Right lobe of liver (tissue), 6 donors: ENCODE measurements around the gene ASTN1. TPM values are rescaled to one million over a fixed set of nuclear protein-coding genes. Genes with fewer than 3 reads are reported as not detected.
A peak's percentile ranks its signal among the peaks of the same experiment; 100 is the strongest.

Source experiments
- ATAC-seq, 4 donors: fragments of 200-7000 bp; cut with Tn5 transposase; one replicate each; pipeline ENCODE4 v1.9.1; 2020; ENCODE audit warnings: mild to moderate bottlenecking in 4 of 4, moderate library complexity in 4 of 4
- DNase-seq, 3 donors: peaks; one replicate each; pipeline ENCODE4 v3.0.0-alpha.2; 2020
- H3K27ac ChIP-seq, 3 donors: fragments of 200-600 bp; one replicate each; pipeline ENCODE4 v1.8.0; 2022
- H3K27me3 ChIP-seq, 2 donors: fragments of 200-600 bp; one replicate each; pipeline ENCODE4 v1.8.0; 2022
- H3K36me3 ChIP-seq, 4 donors: fragments of 200-600 bp; sonication (generic) in 1 of 4; one replicate each; pipeline versions ENCODE4 v1.5.1 to v1.8.0; 2017 to 2022; ENCODE audit warnings: control low read depth in 1 of 4
- H3K4me1 ChIP-seq, 4 donors: fragments of 200-600 bp; sonication (generic) in 1 of 4; one replicate each; pipeline versions ENCODE4 v1.5.1 to v1.8.0; 2017 to 2022; ENCODE audit warnings: control low read depth in 1 of 4
- H3K4me3 ChIP-seq, 3 donors: fragments of 200-600 bp; one replicate each; pipeline ENCODE4 v1.8.0; 2022
- H3K9me3 ChIP-seq, 4 donors: fragments of 200-600 bp; sonication (generic) in 1 of 4; one replicate each; pipeline versions ENCODE4 v1.5.1 to v1.8.0; 2017 to 2022; ENCODE audit warnings: control low read depth in 1 of 4
- POLR2A ChIP-seq: fragments of 450-650 bp; IDR thresholded peaks from one replicate; pipeline ENCODE4 v1.6.1; 2017; ENCODE audit warnings: antibody characterized with exemption, mild to moderate bottlenecking
- WGBS: methylation state at CpG from one replicate; pipeline ENCODE4 v1.1.6; 2018; ENCODE audit warnings: low coverage, low lambda C conversion rate; ENCODE audit not compliant: insufficient coverage; ENCODE audit errors: missing lambda C conversion rate; 5-methylcytosine and 5-hydroxymethylcytosine counted together
- intact Hi-C, 2 donors: fragments of 100-400 bp; cut with DNase I; formaldehyde crosslinking; loops; one replicate each; pipeline versions ENCODE4 v1.11.2 to v1.14.1; 2022
- total RNA-seq, 6 experiments: library from RNA; depleted of rRNA in 2 of 6; stranded (reverse); fragments of >200 nt in 2 of 6; fragmentation: NEBNext Ultra II Directional in 3 of 6; extraction: Animal tissue kit (Norgen Biotek cat#: 25700) in 3 of 6; gene quantifications; one replicate each; pipeline versions ENCODE4 v1.1.0 to v1.2.4, GENCODE V29; 2016 to 2023
- TF ChIP-seq, protein P1 (sequence below), 4 donors: fragments of 200-600 bp in 3 of 4; fragments of 450-650 bp in 1 of 4; IDR thresholded peaks; one replicate each; pipeline versions ENCODE4 v1.5.1 to v1.8.0; 2016 to 2022; ENCODE audit warnings: antibody characterized with exemption in 4 of 4, mild to moderate bottlenecking in 2 of 4
- donor health status: DM: no; HTN: yes; CAD: no.
- donor health status: DM: no; HTN: no; CAD: no.
- donor health status: DM: no; HTN: no; CAD: no.
- donor health status: DM: no; HTN: yes; CAD: no.
- donor health status: DM: no; HTN: yes; CAD: no.

ASTN1 gene
- total RNA-seq, 6 experiments from 2014 or later = 0.06 to 0.78 (median 0.18) TPM

DNA sequence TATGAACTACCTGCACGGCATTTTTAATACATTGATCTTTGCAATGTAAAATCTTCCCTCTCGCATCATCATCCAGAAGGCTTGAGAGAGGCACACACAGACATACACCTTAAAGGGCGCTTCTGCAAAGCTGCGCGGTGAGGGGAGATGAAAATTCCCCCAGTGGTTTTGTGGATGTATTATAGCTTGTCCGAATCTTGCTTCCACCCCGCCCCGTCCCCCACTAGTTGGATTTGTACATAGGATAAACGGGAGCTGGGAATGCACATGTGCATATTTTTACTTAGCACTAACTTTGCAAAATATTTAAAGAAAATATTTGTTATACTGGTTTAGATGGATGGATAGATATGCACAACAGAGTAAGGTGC lies 542 bp upstream of the ASTN1 start:
- no peak for ATAC-seq
- Histone ChIP-seq H3K36me3 (no peaks in the 10 kb centered on the region), H3K27ac (no peak overlapping the region), H3K4me1 (no peaks in the 10 kb centered on the region), H3K4me3 (no peak overlapping the region), H3K9me3 (no peaks in the 10 kb centered on the region), H3K27me3 (peaks cover 0 to 21% of the 10 kb centered on the region in 2 donors)
- TF ChIP-seq, protein P1, sequence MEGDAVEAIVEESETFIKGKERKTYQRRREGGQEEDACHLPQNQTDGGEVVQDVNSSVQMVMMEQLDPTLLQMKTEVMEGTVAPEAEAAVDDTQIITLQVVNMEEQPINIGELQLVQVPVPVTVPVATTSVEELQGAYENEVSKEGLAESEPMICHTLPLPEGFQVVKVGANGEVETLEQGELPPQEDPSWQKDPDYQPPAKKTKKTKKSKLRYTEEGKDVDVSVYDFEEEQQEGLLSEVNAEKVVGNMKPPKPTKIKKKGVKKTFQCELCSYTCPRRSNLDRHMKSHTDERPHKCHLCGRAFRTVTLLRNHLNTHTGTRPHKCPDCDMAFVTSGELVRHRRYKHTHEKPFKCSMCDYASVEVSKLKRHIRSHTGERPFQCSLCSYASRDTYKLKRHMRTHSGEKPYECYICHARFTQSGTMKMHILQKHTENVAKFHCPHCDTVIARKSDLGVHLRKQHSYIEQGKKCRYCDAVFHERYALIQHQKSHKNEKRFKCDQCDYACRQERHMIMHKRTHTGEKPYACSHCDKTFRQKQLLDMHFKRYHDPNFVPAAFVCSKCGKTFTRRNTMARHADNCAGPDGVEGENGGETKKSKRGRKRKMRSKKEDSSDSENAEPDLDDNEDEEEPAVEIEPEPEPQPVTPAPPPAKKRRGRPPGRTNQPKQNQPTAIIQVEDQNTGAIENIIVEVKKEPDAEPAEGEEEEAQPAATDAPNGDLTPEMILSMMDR (IDR thresholded peaks at IDR 0.05) = no peak
- no peak for TF ChIP-seq POLR2A
- whole genome bisulfite sequencing = 3% methylated on average over 7 of the region's 9 CpGs
- DNase-seq = no peak
- intact Hi-C loops = no loop called here

DNA sequence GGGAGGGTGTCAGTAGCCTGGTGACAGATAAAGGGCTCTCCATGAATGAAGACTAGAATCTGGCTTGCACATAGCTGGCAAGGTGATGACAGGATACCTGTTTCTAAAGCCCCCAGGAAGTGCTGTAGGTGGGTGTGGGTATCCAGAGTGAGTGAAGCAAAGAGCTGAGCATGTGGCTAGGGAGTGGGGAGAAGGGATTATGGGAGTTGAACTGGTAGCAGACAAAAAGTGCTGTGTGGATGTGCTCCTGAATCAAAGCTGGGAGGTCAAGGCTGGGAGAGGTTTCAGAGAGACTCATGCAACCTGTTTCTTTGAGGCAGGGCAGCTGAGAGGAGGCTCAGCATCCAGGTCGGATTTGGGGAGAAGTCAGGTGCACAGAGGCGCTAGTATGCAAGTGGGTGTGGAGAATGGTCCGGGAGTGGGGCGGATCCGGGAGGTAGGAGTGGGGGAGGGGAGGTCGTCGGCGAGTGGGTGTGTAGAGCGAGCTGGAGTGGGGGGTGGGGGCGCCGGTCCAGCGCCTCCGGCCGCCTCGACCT lies 600 bp downstream of the ASTN1 start:
- H3K4me1 ChIP-seq = no peaks in the 10 kb centered on the region
- intact Hi-C loops = no loop called here
- no peak for TF ChIP-seq POLR2A
- TF ChIP-seq, protein P1 (IDR thresholded peaks at IDR 0.05) = no peak
- H3K36me3 ChIP-seq = no peaks in the 10 kb centered on the region
- DNase-seq (no peak), ATAC-seq (no peak)
- WGBS = 10% methylated on average over 7 of the region's 15 CpGs
- H3K4me3 ChIP-seq = peak overlapping the region in 1 of 3 donors; percentile 4
- no peaks in the 10 kb centered on the region for H3K9me3 ChIP-seq
- no peak overlapping the region for H3K27ac ChIP-seq
- peaks cover 0 to 21% of the 10 kb centered on the region in 2 donors for H3K27me3 ChIP-seq

DNA sequence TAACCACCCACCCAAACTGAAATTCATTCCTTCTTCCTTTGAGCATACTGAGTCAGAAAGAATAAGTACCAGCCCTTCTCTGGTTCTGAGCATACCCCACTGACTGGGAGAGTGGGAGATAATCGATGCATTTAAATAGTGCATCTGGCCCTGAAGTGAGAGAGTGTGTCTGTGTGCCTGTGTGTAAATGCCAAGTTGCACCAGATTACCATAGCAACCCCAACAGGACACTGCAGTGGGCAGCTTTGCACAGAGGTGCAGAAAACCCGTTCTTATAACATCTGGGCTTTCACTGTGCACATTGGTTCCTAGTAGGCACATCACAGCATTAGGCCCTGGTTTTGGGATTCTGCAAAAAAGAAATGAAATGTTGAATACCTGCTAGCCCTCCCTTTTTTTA lies 2.3 kb downstream of the ASTN1 start:
- Histone ChIP-seq H3K9me3 (no peaks in the 10 kb centered on the region), H3K36me3 (no peaks in the 10 kb centered on the region), H3K27me3 (peaks cover 0 to 21% of the 10 kb centered on the region in 2 donors), H3K27ac (no peak overlapping the region), H3K4me3 (no peak overlapping the region), H3K4me1 (no peaks in the 10 kb centered on the region)
- intact Hi-C loops = no loop called here
- DNase-seq (no peak), ATAC-seq (no peak)
- no peak for TF ChIP-seq POLR2A
- TF ChIP-seq, protein P1 (IDR thresholded peaks at IDR 0.05) = no peak
- 36% methylated on average over 2 of the region's 2 CpGs for WGBS

DNA sequence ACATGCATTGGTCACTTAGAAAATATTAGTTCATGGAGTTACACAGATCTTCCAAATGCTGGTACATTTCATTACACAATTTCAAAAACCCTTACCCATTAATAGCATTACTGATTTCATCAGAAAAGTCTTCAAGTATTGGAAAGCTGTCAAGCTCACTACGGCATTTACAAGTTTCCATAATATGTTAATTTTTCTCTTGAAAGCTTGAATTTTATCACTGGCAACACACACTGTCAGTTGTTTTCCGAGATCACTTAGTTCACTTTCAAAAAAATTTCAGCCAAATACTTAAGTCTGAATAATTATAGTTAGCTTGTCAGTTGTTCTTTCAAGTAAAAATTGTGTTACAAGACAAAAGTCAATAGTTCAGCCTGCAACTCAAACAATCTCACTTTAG lies 18.0 kb downstream of the ASTN1 start:
- DNase-seq (no peak), ATAC-seq (no peak)
- no peaks in the 10 kb centered on the region for H3K9me3 ChIP-seq
- no peaks in the 10 kb centered on the region for H3K36me3 ChIP-seq
- intact Hi-C loops = no loop called here
- WGBS = 55% methylated on average over 2 of the region's 2 CpGs
- H3K27ac ChIP-seq = no peak overlapping the region
- TF ChIP-seq POLR2A = no peak
- TF ChIP-seq, protein P1 (IDR thresholded peaks at IDR 0.05) = no peak
- H3K4me3 ChIP-seq = no peak overlapping the region
- H3K4me1 ChIP-seq = no peaks in the 10 kb centered on the region
- H3K27me3 ChIP-seq = no peaks in the 10 kb centered on the region
